K562 (cell line): ENCODE results near the gene TMCC2. TPM values are rescaled to one million over a fixed set of nuclear protein-coding genes. Genes with fewer than 3 reads are reported as not detected.

Experiments
- ARNT ChIP-seq, 2 experiments: fragments of 450-650 bp; IDR thresholded peaks; 2 replicates each; pipeline ENCODE4 v1.6.1; 2016; ENCODE audit warnings: mild to moderate bottlenecking in 1 of 2
- ATF6 ChIP-seq: sonication (generic); formaldehyde crosslinking; IDR thresholded peaks from 2 replicates; pipeline ENCODE4 v1.4.0; 2020; ENCODE audit warnings: mild to moderate bottlenecking, missing genetic modification reagents
- ATF7 ChIP-seq: fragments of 450-650 bp; IDR thresholded peaks from 2 replicates; pipeline ENCODE4 v1.7.1; 2014; ENCODE audit warnings: mild to moderate bottlenecking, moderate library complexity
- BRCA1 ChIP-seq, 2 experiments: fragments of 450-650 bp in 1 of 2; sonication (generic) in 1 of 2; formaldehyde crosslinking in 1 of 2; IDR thresholded peaks; 2 replicates each; pipeline versions ENCODE4 v1.5.0 to v1.6.1; 2017 to 2020; ENCODE audit warnings: mild to moderate bottlenecking in 1 of 2, missing genetic modification reagents in 1 of 2
- BRF2 ChIP-seq: IDR thresholded peaks from 3 replicates; pipeline ENCODE4 v1.6.1; 2011; ENCODE audit warnings: borderline replicate concordance, mild to moderate bottlenecking; ENCODE audit not compliant: insufficient read length, insufficient read depth
- CCAR2 ChIP-seq: fragments of 200-400 bp; formaldehyde crosslinking; IDR thresholded peaks from 2 replicates; pipeline ENCODE4 v1.6.1; 2017; ENCODE audit warnings: mild to moderate bottlenecking, low read depth, low read length
- CHD2 ChIP-seq: IDR thresholded peaks from 2 replicates; pipeline ENCODE4 v1.6.1; 2011; ENCODE audit warnings: low read depth, low read length
- DDX20 ChIP-seq: fragments of 450-650 bp; IDR thresholded peaks from 2 replicates; pipeline ENCODE4 v1.6.1; 2016; ENCODE audit warnings: missing genetic modification characterization, low read depth, mild to moderate bottlenecking, missing compliant biosample characterization, moderate library complexity
- HEY1 ChIP-seq: fragments of 250-450 bp; sonication (Bioruptor Pico); IDR thresholded peaks from 2 replicates; pipeline ENCODE4 v1.5.0; 2020; ENCODE audit warnings: mild to moderate bottlenecking, moderate library complexity, borderline replicate concordance
- ILF3 ChIP-seq: fragments of 450-650 bp; IDR thresholded peaks from 2 replicates; pipeline ENCODE4 v1.6.1; 2018; ENCODE audit warnings: antibody characterized with exemption, mild to moderate bottlenecking, moderate library complexity, borderline replicate concordance
- KLF6 ChIP-seq: fragments of 250-450 bp; sonication (Bioruptor Pico); IDR thresholded peaks from 2 replicates; pipeline ENCODE4 v1.4.0; 2020; ENCODE audit warnings: mild to moderate bottlenecking, moderate library complexity, borderline replicate concordance
- MECOM ChIP-seq: fragments of 250-450 bp; sonication (Bioruptor Pico); IDR thresholded peaks from 2 replicates; pipeline ENCODE4 v1.8.0; 2022; ENCODE audit warnings: inconsistent platforms
- NFXL1 ChIP-seq: fragments of 450-650 bp; formaldehyde crosslinking; IDR thresholded peaks from 2 replicates; pipeline ENCODE4 v1.4.0; 2021; ENCODE audit warnings: mild to moderate bottlenecking
- TFE3 ChIP-seq: fragments of 450-650 bp; formaldehyde crosslinking; IDR thresholded peaks from 2 replicates; pipeline ENCODE4 v1.4.0; 2020; ENCODE audit warnings: mild to moderate bottlenecking, mixed read lengths
- ZBTB33 ChIP-seq: sonication (generic); formaldehyde crosslinking; IDR thresholded peaks from 2 replicates; pipeline ENCODE4 v1.8.1; 2023; ENCODE audit warnings: mild to moderate bottlenecking, missing genetic modification reagents
- ZEB2 ChIP-seq: fragments of 450-650 bp; IDR thresholded peaks from 2 replicates; pipeline ENCODE4 v1.6.1; 2016
- ZKSCAN1 ChIP-seq: fragments of 150-350 bp; IDR thresholded peaks from 2 replicates; pipeline ENCODE4 v1.6.1; 2016; ENCODE audit warnings: low read depth, low read length
- ZNF121 ChIP-seq: sonication (generic); formaldehyde crosslinking; conservative IDR thresholded peaks from 2 replicates; pipeline ENCODE4 v1.8.0; 2022; ENCODE audit warnings: missing genetic modification reagents
- ZNF146 ChIP-seq: IDR thresholded peaks from one replicate; pipeline ENCODE4 v1.6.1; 2018; ENCODE audit warnings: missing compliant biosample characterization; ENCODE audit not compliant: unreplicated experiment
- ZNF184 ChIP-seq: sonication (generic); formaldehyde crosslinking; IDR thresholded peaks from 2 replicates; pipeline ENCODE4 v1.5.0; 2020; ENCODE audit warnings: missing genetic modification reagents
- ZNF830 ChIP-seq: fragments of 250-450 bp; sonication (Bioruptor Pico); IDR thresholded peaks from 2 replicates; pipeline ENCODE4 v1.5.0; 2021; ENCODE audit warnings: mild to moderate bottlenecking
- polyA plus RNA-seq, 8 experiments: library from polyadenylated mRNA; depleted of rRNA in 4 of 8; stranded (reverse) in 5 of 8; unstranded in 3 of 8; fragments of >200 nt; fragmentation: Nextera tagmentation in 2 of 8; fragmentation: Illumina TruSeq in 1 of 8; extraction: Ambion mirVana in 2 of 8; extraction: Trizol in 1 of 8; gene quantifications; 2 replicates each; pipeline versions ENCODE4 v1.2.1 to v1.2.3, GENCODE V29; 2011 to 2014; ENCODE audit warnings: inconsistent platforms in 1 of 8, missing spikeins in 1 of 8
- total RNA-seq, 7 experiments: library from RNA; depleted of rRNA in 6 of 7; stranded (reverse); fragments of >200 nt in 6 of 7; fragmentation: Illumina TruSeq in 2 of 7; extraction: Trizol in 2 of 7; gene quantifications; 2 replicates each; pipeline versions ENCODE4 v1.2.1 to v1.2.3, GENCODE V29; 2011 to 2021; ENCODE audit warnings: low replicate concordance in 1 of 7
- TF ChIP-seq, protein P1 (sequence below): fragments of 250-450 bp; sonication (Bioruptor Pico); IDR thresholded peaks from 2 replicates; pipeline ENCODE4 v1.8.0; 2021; ENCODE audit warnings: moderate library complexity, mild to moderate bottlenecking, inconsistent platforms
- TF ChIP-seq, protein P2 (sequence below): fragments of 450-650 bp; IDR thresholded peaks from 2 replicates; pipeline ENCODE4 v1.6.1; 2016; ENCODE audit warnings: low read depth, mild to moderate bottlenecking, moderate library complexity

TMCC2 gene
- total and polyA plus RNA-seq, 9 of the 15 experiments (the other 6 are each of a cell fraction or from before 2014, with no cell fraction given) = 0.06 to 1.8 (median 0.98) TPM

DNA sequence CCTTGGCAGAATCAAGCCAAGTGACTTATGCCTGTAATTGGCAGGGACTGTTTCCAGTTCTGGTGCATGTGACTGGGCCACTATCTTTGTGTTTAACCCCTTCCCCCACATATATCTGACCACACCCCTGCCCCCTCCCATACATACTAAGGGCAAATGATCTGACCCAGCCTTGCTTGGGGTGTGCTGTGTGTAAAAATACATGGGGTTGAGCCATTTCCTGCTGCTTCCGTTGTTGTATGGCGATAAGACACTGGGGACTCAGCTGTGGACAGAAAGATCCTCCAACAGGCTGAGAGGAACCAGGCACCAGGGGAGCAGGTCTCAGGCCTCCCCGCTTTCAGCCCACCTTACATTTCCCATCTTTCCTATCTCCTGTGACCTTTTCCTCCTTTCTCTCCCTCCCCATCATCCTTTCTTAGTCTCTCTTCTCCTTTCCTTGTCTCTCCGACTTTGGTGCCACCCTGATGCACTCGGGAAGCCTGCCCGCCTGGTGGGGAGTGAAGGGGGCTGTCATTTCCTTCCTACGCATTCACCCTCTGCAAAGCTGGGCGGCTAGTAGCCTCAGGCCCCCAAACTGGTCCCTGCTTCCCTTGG, 39.7 kb downstream of the TMCC2 start (continued):
- TF ChIP-seq ILF3 (no peak), ATF6 (CRISPR knock-in tag) (no peak), TFE3 (no peak), CHD2 (no peak), HEY1 (CRISPR knock-in tag) (no peak), DDX20 (tag) (no peak), KLF6 (CRISPR knock-in tag) (no peak), ZEB2 (no peak), ARNT (IDR thresholded peaks at IDR 0.05) (no peak), BRCA1 (IDR thresholded peaks at IDR 0.05) (no peak), BRCA1 (CRISPR knock-in tag; IDR thresholded peaks at IDR 0.05) (no peak), MECOM (CRISPR knock-in tag) (no peak), ZNF121 (CRISPR knock-in tag) (no peak), ZKSCAN1 (no peak), NFXL1 (CRISPR knock-in tag) (no peak), ZNF146 (CRISPR knock-in tag) (no peak), CCAR2 (no peak), ZNF830 (no peak), ZBTB33 (CRISPR knock-in tag) (no peak), ATF7 (no peak), BRF2 (no peak), ZNF184 (CRISPR knock-in tag) (no peak)
- TF ChIP-seq, protein P1, sequence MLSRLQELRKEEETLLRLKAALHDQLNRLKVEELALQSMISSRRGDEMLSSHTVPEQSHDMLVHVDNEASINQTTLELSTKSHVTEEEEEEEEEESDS = no peak
- TF ChIP-seq, protein P2, sequence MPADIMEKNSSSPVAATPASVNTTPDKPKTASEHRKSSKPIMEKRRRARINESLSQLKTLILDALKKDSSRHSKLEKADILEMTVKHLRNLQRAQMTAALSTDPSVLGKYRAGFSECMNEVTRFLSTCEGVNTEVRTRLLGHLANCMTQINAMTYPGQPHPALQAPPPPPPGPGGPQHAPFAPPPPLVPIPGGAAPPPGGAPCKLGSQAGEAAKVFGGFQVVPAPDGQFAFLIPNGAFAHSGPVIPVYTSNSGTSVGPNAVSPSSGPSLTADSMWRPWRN = no peak
